ENCODE data around the gene DNAH2.
A peak's percentile ranks its signal among the peaks of the same experiment; 100 is the strongest.

The DNAH2 gene

DNA sequence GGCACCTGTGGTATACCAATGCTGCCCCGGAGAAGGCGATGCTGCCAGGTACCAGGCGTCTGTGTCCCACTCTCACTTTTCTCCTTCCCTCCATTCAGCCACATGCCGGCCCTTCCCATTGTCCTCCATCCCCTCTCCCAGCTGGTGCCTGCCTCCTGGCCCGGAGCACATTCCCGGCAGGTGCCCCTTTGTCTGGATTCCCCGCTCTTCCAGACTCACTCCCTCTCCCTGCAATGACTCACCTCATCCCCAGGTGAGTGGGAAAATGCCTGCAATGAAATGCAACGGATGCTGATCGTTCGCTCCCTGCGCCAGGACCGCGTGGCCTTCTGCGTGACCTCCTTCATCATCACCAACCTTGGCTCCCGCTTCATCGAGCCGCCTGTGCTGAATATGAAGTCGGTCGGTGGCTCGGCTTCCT is 106.0 kb downstream of the DNAH2 start:
- no peak for DNase-seq

DNA sequence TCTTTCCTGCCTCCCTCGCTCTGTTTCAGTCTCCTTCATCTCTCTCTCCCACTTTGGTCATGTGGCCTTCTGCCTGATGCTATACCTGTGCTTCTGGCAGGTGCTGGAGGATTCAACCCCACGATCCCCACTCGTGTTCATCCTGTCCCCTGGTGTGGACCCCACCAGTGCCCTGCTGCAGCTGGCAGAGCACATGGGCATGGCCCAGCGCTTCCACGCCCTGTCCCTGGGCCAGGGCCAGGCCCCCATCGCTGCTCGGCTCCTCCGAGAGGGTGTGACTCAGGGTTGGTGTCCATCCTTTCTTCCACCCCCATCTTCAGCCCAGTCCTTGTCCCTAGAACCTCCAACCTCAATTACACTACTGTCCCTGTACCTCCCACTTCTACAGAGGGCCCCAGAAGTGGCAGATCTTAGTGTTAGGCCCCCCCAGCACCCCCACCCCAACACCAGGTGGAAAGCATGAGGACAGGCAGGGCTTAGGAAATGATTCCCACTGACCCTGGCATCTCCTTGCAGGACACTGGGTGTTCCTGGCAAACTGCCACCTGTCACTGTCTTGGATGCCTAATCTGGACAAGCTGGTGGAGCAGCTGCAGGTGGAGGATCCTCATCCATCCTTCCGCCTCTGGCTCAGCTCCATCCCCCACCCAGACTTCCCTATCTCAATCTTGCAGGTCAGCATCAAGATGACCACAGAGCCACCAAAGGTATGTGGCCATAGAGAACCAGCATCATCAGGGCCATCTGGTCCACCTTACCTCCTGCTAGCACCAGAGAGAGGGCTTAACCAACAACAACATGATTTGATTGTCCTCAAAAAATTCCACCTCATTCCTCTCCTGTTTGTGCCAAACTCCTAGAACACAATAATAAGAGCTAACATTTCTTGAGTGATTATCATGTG is 106.7 kb downstream of the DNAH2 start:
- no peak for DNase-seq

DNA sequence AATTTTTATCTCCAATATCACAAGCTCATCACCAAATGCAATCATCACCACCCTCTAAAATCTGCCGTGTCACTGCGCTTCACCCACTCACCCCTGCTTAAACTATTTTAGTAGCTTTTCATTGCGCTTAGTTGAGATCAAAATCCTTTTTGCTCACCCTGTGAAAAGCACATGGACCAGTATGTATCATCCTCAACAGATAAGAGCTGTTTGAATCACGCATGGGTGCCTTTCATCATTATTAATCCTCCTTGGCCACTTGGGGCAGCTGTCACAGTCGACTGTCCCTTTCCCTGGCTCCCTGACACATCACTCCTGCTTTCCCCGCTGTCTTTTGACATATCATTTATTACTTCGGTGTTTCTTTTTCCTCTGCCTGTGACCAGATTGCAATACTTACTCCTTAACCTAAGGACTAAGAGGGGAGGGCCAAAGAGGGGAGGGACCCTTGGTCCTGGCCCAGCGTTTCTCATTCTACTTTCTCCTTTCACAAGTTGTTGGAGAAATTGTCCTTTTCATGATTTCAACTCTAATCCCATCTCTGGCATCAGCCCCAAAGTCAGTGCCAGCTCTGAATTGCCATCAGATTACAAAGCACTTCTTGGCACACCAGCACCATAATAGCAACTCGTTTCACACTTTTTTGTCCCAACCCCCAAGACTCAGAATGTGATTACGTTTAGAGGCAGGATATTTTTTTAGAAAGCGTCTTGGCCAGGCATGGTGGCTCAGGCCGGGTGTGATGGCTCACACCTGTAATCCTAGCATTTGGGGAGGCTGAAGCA is 107.9 kb downstream of the DNAH2 start:
- DNase-seq = no peak

DNA sequence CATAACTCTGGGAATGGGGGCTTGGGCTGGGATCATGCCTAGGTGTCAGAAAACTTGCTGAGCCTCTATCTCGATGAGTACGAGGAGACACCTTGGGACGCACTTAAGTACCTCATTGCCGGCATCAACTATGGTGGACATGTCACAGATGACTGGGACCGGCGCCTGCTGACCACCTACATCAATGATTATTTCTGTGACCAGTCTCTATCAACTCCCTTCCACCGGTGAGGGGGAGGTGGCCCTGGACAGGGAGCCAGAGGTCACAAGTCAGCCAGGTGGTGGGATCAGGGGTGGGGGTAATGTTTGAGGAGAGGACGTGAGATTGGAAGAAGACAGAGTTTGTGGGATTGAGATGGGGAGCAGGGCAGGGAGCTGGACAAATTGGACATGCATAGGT is 113.1 kb downstream of the DNAH2 start:
- no peak for DNase-seq

DNA sequence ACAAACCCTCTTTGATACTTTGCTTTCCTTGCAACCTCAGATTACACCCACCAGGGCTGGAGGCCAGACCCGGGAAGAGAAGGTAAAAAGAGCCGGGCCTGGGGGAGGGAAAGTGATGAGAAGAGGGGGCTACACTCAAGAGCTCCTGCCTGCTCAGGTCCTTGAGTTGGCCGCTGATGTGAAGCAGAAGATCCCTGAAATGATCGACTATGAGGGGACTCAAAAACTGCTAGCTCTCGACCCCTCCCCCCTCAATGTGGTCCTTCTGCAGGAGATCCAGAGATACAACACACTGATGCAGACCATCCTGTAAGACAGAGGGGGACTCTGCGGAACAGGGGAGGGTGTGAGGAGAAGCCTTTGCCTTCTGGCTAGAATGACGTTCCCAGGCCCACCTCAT is 113.7 kb downstream of the DNAH2 start:
- DNase-seq = no peak

DNA sequence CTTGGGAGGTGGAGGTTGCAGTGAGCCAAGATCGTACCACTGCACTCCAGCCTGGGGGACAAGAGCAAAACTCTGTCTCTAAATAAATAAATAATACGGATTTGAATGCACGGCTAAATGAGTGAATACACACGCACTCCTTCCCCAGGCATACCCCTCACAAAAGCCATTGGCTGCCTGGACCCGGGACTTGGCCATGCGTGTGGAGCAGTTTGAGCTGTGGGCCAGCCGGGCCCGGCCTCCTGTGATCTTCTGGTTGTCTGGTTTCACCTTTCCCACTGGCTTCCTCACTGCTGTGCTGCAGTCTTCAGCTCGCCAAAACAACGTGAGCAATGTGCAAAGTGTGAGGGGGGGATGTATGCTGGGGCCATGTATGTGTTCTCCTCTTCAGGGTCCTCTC is 114.9 kb downstream of the DNAH2 start:
- DNase-seq = no peak

DNA sequence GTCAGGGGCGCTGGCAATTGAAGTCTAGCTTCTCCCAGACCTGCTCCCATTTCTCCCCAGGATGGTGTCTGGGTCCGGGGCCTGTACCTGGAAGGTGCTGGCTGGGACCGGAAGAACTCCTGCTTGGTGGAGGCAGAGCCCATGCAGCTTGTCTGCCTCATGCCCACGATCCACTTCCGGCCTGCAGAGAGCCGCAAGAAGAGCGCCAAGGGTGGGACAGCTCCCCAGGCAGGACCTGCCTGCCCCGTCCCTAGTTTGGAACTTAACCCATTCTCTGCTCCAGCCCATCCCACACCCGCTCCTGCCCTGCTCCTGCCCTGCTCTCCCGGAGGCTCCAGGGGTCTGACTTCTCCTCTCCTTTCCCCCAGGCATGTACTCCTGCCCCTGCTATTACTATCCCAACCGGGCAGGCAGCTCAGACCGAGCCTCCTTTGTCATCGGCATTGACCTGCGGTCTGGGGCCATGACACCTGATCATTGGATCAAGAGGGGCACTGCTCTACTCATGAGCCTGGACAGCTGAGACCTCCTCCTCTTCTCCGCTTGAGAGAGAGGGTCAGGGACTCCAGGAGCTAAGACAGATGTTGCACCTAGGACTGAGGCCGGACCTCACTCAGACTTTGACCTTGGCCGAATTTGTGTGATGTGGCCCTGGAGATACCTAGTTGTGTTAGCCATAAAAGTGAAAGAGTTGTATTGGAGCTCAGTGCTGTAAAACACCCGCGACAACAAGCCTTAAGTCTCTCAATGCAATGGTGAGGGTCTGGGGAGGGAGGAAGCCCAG is 115.7 kb downstream of the DNAH2 start:
- DNase-seq = no peak

DNA sequence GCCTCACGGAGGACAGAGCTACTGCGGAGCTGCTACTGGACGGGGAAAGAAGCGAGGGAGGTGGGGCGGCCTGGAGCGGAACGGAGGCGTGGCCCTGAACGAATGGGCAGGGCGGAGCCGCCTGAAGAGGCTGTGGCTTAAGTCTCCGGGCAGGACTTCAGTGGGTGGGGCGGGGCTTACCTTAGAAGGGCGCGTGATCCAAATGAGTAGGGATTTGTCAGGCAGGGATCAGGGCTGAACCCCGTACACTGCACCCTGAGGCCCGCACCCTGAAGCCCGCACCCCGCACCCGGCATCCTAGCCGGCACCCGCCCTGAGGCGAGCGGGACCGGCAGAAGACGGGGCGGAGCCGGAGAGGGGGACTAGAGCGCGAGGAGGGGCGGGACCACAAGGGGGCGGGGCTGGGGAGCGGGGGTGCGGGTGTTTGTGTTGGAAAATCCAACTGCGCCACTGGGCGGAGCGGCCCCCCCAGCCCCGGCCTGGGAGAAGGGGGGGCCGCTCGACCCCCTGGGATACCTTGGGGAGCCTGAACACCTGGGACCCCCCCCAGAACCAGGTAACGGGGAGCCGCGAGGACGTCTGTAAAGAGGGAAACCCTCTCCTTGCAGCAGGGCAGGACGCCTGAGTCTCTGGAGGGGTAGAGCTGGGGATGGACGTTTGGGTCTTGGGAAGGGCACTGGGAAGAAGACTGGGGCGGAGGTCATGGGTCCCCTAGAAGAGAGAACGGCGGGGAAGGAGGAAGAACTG is 116.4 kb downstream of the DNAH2 start, which contains the start of gene KDM6B:
TSS of gene KDM6B (plus strand) at position 423 of the 747 bp plus-strand sequence. CDS start 11,338 bp downstream, outside the sequence.
- DNase-seq = peak; percentile 81

DNA sequence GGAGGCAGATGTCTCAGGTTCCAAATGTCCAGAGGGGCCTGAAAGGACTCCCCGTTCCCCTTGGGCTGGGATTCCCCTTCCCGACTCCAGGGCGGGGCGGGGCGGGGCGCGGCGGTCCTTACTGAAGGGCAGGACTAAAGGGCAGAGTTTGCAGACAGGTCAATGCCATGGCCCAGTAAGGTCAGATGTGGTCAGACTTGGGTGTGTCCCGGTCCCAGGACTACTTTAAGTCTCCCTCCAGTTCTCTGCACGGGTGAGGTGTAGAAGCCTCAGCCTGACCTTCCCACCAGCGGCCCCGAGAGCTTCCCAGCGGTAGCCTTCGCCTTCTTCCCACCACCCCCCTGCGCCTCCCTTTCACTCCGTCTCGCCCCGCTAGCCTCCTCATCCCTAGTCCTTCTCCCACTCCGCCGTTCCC is 117.0 kb downstream of the DNAH2 start:
- DNase-seq = no peak

DNA sequence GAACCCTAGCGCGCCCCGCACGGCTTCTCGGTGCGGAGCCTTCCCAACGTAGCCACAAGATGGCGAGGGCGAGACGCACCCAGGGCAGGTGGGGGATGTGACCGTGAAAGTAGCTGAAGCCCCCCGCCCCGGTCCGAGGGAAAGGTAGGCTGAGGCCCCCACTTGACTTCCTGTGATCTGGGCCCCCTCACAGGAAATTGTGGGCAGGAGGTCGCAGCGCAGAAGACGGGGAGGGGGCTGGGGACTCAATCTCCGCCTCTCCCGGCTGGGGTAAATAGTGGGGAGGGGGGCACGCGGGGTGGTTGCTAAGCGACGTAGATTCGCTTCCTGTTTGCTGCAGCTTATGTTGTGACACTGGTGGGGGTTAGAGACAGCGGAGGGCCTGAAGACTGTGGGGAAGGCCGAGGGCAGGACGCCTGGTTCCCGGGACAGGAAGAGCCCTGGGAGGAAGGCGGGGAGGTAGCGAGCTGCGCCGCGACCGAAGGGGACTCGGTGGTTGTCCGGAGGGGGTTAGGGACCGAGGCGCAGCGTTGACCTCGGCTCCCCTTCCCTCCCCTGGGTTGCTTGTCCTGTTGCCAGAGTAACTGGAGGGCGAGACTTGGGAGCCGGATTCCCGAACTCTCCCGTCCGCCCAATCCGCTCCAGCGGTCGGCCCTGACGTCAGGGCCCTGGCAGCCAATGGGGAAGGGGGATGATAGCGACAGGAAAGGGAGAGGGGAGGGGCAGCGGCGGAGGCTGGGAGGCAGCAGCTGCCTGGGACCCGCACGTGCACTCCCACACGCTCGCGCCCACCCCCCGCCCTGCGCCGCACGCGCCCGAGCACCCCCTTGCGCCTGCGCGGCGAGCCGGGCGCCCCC is 117.6 kb downstream of the DNAH2 start:
- DNase-seq = peak; percentile 98

DNA sequence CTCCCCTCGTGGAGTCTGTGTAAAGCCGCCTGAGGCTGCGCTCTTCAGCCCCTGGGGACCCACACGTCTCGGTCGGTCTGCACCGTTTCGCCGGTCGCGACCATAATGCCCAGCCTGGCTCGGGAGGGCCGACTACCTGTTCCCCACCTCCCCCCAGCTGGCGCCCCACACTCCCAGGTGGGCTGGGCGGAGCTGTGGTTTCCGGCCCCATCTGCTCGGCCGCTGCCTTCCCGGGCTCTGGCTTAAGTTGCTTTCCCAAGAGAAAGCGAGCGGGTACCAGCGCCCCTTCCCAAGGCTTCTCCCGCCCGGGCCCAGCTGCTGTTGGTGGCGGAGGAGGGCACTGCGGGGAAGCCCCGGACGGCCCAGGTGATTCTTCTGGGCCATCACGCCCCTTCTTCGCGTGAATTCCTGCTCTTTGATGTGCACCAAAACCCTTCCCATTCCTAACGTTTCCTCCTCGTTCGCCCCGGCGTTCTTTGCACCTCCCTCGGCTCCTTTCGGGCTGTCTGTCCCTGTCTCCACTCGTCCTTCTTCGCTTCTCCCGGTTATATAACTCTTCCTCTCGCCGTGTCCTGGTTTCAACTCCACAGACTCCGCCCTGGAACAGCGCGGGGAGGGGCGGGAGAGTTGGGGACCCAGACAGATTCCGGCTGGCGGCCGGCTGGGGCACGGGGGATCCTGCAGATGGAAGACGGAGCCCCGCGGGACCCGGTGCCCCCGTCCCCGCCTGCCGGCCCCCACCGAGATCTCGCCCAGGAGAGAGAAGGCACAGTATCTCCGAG is 118.5 kb downstream of the DNAH2 start:
- DNase-seq = peak; percentile 60

DNA sequence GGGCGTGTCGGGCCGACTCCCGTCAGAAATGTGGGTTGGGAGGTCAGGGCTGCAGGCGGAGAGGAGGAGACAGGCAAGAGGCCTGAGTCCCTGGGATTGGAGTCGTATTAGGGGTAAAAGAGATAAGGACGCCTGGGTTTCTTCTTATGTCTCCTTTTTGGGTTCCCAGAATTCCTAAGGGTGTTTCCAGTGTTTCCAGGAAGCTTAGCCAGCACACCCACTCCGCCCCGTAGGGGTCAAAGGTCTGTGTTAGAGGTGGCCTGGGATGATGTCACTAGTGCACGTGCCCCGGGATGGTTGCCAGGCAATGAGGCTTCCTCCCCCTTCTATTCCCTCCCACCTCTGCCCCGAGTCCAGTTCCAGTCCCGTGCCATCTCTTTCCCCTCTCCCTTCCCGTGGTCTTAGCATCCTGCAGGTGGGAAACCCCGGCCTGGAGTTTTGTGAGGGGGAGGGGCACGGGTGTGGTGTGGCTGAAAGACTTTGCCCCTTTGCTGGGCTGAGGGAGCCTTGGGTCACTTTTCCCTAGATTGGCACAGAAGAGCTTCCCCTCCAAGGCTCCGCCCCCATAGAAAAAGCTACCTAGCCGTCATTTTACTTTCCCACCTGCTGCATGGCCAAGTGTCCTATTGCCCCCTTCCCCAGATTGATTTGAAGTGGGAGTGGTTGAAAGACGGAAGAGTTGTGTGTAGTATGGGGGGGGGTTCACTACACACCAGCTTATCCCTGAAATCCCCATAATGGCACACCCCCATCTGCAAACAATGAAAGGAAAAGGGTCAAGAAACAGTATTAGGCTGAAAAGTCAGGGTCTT is 119.3 kb downstream of the DNAH2 start:
- DNase-seq = peak; percentile 49

DNA sequence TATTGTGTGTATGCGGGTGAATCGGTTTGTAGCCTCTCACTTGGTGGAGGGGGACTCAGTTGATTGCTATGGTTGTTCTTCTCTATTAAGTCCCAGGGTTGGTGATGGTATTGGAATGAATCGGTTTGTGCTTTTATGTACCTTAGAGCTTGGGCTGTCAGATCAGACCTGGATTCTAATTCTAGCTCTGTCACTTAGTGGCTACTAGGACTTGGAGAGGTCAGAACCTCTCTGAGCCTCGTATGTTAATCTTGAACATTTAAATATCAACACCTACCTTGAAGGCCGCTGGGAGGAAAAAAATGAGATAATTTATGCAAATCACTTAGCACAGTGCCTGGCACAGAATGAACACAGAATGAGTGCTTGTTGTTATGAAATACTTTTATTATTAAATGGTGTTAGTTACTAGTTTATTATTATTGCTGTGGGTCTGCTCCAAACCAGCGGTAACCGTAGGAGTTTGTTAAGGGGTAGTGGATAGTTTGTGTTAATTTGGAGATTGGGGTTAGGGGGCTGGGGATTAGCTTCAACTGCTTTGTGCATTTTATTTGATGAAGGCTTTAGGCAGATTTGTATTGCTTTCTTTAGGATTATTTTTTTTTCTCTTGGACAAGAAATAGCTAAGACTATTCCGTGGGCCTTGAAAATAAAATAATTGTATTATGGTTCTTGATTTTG is 120.0 kb downstream of the DNAH2 start:
- no peak for DNase-seq

DNA sequence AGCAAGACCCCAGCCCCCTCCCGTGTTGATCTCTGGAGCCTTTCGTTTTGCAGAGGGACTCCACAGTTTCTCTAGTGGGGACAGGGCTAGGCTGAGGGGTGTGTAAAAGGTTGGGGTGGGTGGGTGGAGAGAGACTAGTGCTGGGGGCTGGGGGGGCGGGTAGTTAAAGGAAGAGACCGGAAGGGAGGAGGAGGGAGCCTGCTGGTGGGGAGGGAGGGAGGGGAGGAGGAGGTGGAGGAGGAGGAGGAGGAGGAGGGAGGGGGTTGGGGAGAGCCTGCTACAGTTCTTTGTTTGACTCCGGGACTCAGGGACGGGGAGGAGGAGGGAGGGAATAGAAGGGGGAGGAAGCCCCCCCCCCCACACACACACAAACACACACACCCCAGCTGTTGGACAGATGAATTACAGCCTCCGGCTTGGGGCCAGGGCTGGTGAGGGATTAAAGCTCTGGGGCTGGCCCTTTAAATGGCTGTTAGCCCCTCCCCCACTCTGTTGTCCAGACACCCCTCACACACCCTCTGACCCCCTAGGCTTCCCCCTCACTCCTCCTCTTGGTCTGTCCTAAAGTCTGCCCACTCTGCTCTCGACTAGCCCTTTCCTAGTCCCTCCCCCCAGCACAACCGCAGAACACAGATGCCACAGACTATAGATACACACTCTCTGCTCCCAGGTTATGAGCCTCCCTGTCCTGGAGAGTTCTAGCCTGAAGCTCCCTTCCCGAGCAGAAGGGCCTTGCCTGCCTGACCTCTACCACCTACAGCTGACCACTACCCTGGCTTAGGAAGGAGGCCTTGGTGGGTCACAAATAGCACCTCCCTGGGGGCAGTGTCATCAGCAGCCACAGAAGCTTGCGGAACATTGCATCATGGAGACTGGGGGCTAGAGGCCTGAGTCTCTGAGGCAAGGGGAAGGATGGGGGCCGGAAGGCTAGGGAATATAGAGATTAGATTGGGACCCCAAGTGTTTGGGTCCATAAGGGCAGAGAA is 120.8 kb downstream of the DNAH2 start:
- peak; percentile 31 for DNase-seq

DNA sequence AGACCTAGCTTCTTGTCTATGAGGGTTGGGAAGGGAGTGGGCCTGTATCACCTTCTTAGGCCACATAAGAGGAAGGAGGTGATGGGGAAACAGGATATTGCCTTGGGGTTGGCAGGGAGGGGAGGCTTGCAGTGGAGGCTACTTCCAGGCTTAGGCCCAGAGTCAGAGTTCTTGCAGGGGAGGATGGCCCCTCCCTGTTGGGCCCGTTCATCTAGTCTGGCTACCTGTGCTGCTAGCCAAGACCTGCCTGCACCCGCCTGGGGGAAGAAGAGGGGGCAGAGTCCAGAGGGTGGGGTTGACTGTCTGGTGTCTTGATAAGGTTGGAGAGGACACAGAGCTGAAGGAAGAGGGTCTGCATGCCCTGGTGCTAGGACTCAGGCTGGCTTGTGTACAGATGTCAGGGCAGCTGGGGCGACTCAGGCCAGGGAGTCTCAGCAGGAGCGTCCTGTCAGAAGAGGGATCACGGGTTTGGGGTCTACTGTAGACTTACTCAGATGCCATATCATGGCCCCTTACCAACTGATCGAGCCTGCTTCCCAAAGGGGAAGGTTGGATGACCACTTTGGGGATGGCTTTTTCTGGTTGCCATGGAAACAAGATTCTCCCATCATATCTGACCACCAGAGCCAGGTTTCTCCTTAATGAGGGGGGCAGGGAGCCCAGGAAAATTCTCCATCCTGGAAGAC is 121.8 kb downstream of the DNAH2 start:
- no peak for DNase-seq

DNA sequence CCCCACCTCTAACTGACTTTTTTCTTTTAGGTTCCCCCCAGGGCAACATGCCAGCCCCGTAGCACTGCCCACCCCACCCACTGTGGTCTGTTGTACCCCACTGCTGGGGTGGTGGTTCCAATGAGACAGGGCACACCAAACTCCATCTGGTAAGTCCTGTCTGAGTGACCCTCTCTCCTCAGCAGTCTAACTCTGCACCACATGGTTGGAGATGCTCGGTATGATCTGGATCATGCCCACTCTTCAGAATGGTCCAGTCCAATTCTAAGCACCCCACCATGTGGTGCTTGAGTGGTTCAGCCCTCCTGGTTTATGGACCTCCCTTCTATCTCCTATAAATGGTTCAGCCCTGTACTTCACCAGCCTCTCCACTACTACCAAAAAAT is 122.3 kb downstream of the DNAH2 start:
- DNase-seq = no peak

DNA sequence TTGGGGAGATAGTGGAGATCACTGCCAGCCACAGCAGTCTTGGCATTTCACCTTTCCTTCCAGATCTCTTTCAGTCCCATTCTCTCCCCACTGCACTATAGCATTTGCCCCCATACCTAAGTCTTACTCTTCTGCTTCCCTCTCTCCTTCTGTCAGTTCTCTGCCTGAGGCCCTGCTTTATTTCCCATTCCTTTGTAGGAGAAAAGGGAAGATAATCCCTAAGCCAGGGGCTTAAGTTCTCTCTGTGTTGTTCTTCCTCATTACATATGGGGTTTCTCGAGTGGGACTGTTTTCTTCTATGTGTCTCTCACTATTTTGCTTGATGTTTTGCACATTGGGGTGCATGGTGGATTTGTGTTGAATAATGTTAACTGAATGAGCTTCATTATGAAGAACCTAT is 122.9 kb downstream of the DNAH2 start:
- no peak for DNase-seq
